DOHH2 (cell line): ENCODE data around the gene DNAJB5.

Experiments
- EZH2phosphoT487 ChIP-seq: fragments of 200-600 bp; sonication (generic); IDR thresholded peaks from 2 replicates; pipeline ENCODE4 v1.6.1; 2017; ENCODE audit warnings: borderline replicate concordance, mild to moderate bottlenecking, antibody characterized with exemption, low read length, moderate library complexity, mixed read lengths
- TF ChIP-seq, protein P1 (sequence below): fragments of 200-600 bp; sonication (generic); IDR thresholded peaks from one replicate; pipeline ENCODE4 v1.5.1; 2014; ENCODE audit warnings: antibody characterized with exemption, mild to moderate bottlenecking, low read depth, low read length; ENCODE audit not compliant: poor library complexity, severe bottlenecking

DNA sequence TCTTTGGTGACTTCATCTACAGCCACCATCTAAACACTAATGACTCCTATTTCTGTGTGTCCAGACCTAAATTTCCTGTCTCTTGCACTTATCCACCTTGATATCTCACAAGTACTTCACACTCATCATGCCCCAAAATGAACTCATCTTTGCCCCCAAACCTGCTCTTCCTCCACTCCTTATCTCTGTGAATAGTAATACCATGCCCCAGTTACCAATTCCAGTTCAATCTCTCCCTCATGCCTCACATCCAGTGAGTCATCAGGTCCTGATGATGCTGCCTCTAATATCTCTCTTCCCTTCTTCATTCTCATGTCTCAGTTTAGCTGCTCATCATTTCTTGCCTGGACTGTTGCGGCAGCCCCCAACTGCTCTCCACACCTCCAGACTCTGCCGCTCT is 14.9 kb upstream of the DNAJB5 start:
- TF ChIP-seq, protein P1, sequence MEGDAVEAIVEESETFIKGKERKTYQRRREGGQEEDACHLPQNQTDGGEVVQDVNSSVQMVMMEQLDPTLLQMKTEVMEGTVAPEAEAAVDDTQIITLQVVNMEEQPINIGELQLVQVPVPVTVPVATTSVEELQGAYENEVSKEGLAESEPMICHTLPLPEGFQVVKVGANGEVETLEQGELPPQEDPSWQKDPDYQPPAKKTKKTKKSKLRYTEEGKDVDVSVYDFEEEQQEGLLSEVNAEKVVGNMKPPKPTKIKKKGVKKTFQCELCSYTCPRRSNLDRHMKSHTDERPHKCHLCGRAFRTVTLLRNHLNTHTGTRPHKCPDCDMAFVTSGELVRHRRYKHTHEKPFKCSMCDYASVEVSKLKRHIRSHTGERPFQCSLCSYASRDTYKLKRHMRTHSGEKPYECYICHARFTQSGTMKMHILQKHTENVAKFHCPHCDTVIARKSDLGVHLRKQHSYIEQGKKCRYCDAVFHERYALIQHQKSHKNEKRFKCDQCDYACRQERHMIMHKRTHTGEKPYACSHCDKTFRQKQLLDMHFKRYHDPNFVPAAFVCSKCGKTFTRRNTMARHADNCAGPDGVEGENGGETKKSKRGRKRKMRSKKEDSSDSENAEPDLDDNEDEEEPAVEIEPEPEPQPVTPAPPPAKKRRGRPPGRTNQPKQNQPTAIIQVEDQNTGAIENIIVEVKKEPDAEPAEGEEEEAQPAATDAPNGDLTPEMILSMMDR, result no peak
- no peak for TF ChIP-seq EZH2phosphoT487
